H1 (cell line): ENCODE data around the gene KCNK4. TPM values are rescaled to one million over a fixed set of nuclear protein-coding genes. Genes with fewer than 3 reads are reported as not detected.

Experiments
- CTCF ChIA-PET: fragments of 300-600 bp; sonication (Branson Sonifier 250); formaldehyde crosslinking; loops from one replicate; lab custom pipeline; 2021; ENCODE audit not compliant: partially characterized antibody; lab: Charles Lee
- POLR2A ChIA-PET: fragments of 300-600 bp; sonication (Branson Sonifier 250); formaldehyde crosslinking; loops from one replicate; lab custom pipeline; 2021; ENCODE audit warnings: inconsistent platforms; ENCODE audit not compliant: partially characterized antibody; lab: Charles Lee
- DNase-seq, 2 experiments: peaks; one replicate each; pipeline versions ENCODE4 v3.0.0 to v3.0.0-alpha.2; 2010 to 2022; ENCODE audit warnings: low spot score in 2 of 2, low read depth in 1 of 2, mixed read lengths in 1 of 2
- FAIRE-seq: peaks from 2 replicates; lab custom pipeline; 2011; peaks lifted over from hg19 to GRCh38; lab: Jason Lieb, UNC
- H2AFZ ChIP-seq: 2 replicates; pipeline ENCODE4 v1.8.1; 2012; ENCODE audit warnings: low read length, inconsistent platforms
- H2AK5ac ChIP-seq: 2 replicates; pipeline ENCODE4 v1.6.1; 2013; ENCODE audit warnings: low read depth, low read length
- H2BK120ac ChIP-seq: replicated peaks from 2 replicates; pipeline ENCODE3; 2013; ENCODE audit warnings: low read depth, low read length, inconsistent platforms
- H2BK12ac ChIP-seq: 2 replicates; pipeline ENCODE4 v1.6.1; 2013; ENCODE audit warnings: low read depth, low read length
- H2BK15ac ChIP-seq: 2 replicates; pipeline ENCODE4 v1.6.1; 2013; ENCODE audit warnings: low read length
- H2BK20ac ChIP-seq: 2 replicates; pipeline ENCODE4 v1.6.1; 2013; ENCODE audit warnings: low read length
- H2BK5ac ChIP-seq: 2 replicates; pipeline ENCODE4 v1.6.1; 2013; ENCODE audit warnings: low read depth, low read length
- H3K14ac ChIP-seq: 2 replicates; pipeline ENCODE4 v1.6.1; 2013; ENCODE audit warnings: inconsistent platforms; ENCODE audit not compliant: insufficient read length
- H3K18ac ChIP-seq: 2 replicates; pipeline ENCODE4 v1.6.1; 2013; ENCODE audit warnings: low read length; ENCODE audit errors: extremely low read depth
- H3K23ac ChIP-seq: 2 replicates; pipeline ENCODE4 v1.6.1; 2013; ENCODE audit warnings: inconsistent platforms; ENCODE audit not compliant: insufficient read length
- H3K23me2 ChIP-seq: 2 replicates; pipeline ENCODE4 v1.6.1; 2013; ENCODE audit warnings: low read depth, low read length
- H3K27ac ChIP-seq: 2 replicates; pipeline ENCODE4 v1.6.1; 2011; ENCODE audit warnings: low read depth, low read length, inconsistent platforms
- H3K27me3 ChIP-seq, 4 experiments: replicated peaks in 1 of 4; 1 replicate in 1 of 4; 2 replicates in 3 of 4; pipeline versions ENCODE4 v1.6.1 to v1.8.1; 2011 to 2013; ENCODE audit warnings: low read length in 3 of 4, mild to moderate bottlenecking in 3 of 4, inconsistent platforms in 2 of 4, mixed read lengths in 2 of 4, moderate library complexity in 1 of 4; ENCODE audit not compliant: control insufficient read depth in 3 of 4, insufficient read depth in 3 of 4; ENCODE audit errors: extremely low read depth in 1 of 4
- H3K36me3 ChIP-seq, 4 experiments: 2 replicates each; pipeline versions ENCODE4 v1.6.1 to v1.8.1; 2011 to 2013; ENCODE audit warnings: mild to moderate bottlenecking in 4 of 4, low read length in 3 of 4, moderate library complexity in 2 of 4, control low read depth in 1 of 4, inconsistent platforms in 1 of 4; ENCODE audit not compliant: insufficient read depth in 4 of 4, control insufficient read depth in 2 of 4
- H3K4ac ChIP-seq: replicated peaks from 2 replicates; pipeline ENCODE3; 2013; ENCODE audit warnings: low read length, low read depth, mixed read lengths, inconsistent platforms; ENCODE audit not compliant: insufficient read length
- H3K4me1 ChIP-seq, 4 experiments: replicated peaks in 1 of 4; 1 replicate in 1 of 4; 2 replicates in 3 of 4; pipeline versions ENCODE4 v1.6.1 to v1.8.1; 2011 to 2013; ENCODE audit warnings: low read length in 3 of 4, inconsistent platforms in 2 of 4, mixed read lengths in 1 of 4; ENCODE audit not compliant: insufficient read depth in 4 of 4, control insufficient read depth in 3 of 4
- H3K4me2 ChIP-seq, 2 experiments: 2 replicates each; pipeline versions ENCODE4 v1.6.1 to v1.8.1; 2011 to 2013; ENCODE audit warnings: low read depth in 2 of 2, low read length in 2 of 2, control low read depth in 1 of 2, inconsistent platforms in 1 of 2, mild to moderate bottlenecking in 1 of 2; ENCODE audit not compliant: insufficient read depth in 1 of 2
- H3K4me3 ChIP-seq, 4 experiments: fragments of 200-600, 300-600 bp in 1 of 4; sonication (generic), shearing (Covaris generic), sonication (Bioruptor Twin) in 1 of 4; 2 replicates each; pipeline versions ENCODE4 v1.5.1 to v1.8.1; 2011 to 2016; ENCODE audit warnings: low read length in 4 of 4, low read depth in 3 of 4, control low read depth in 2 of 4, inconsistent platforms in 2 of 4, mild to moderate bottlenecking in 2 of 4, mixed read lengths in 1 of 4, moderate library complexity in 1 of 4; ENCODE audit not compliant: insufficient read depth in 2 of 4; ENCODE audit errors: extremely low read depth in 1 of 4
- H3K56ac ChIP-seq: replicated peaks from 2 replicates; pipeline ENCODE3; 2013; ENCODE audit warnings: low read depth, mild to moderate bottlenecking, mixed read lengths, low read length, inconsistent platforms; ENCODE audit not compliant: insufficient read length
- H3K79me1 ChIP-seq: 2 replicates; pipeline ENCODE4 v1.6.1; 2013; ENCODE audit warnings: low read depth, low read length, control low read depth
- H3K79me2 ChIP-seq, 2 experiments: 2 replicates each; pipeline versions ENCODE4 v1.6.1 to v1.8.1; 2012 to 2013; ENCODE audit warnings: low read length in 2 of 2, mild to moderate bottlenecking in 2 of 2, inconsistent platforms in 1 of 2; ENCODE audit not compliant: insufficient read depth in 2 of 2, control insufficient read depth in 1 of 2
- H3K9ac ChIP-seq, 4 experiments: replicated peaks in 1 of 4; 1 replicate in 1 of 4; 2 replicates in 3 of 4; pipeline versions ENCODE4 v1.6.1 to v1.8.1; 2011 to 2013; ENCODE audit warnings: low read depth in 3 of 4, low read length in 3 of 4, control low read depth in 2 of 4, mild to moderate bottlenecking in 2 of 4, moderate library complexity in 2 of 4, inconsistent platforms in 1 of 4; ENCODE audit errors: extremely low read depth in 1 of 4
- H3K9me3 ChIP-seq, 2 experiments: 2 replicates each; pipeline versions ENCODE4 v1.6.1 to v1.8.1; 2012 to 2013; ENCODE audit warnings: mild to moderate bottlenecking in 2 of 2, moderate library complexity in 2 of 2, control low read depth in 1 of 2, inconsistent platforms in 1 of 2, low read depth in 1 of 2, low read length in 1 of 2, mixed read lengths in 1 of 2; ENCODE audit not compliant: insufficient read depth in 2 of 2
- H4K20me1 ChIP-seq, 2 experiments: replicated peaks in 1 of 2; 2 replicates each; pipeline versions ENCODE3 to v1.8.1; 2011 to 2013; ENCODE audit warnings: inconsistent platforms in 2 of 2, low read length in 2 of 2, mild to moderate bottlenecking in 1 of 2; ENCODE audit not compliant: insufficient read depth in 2 of 2, control insufficient read depth in 1 of 2
- H4K5ac ChIP-seq: 2 replicates; pipeline ENCODE4 v1.6.1; 2013; ENCODE audit warnings: low read length, low read depth, mixed read lengths, inconsistent platforms; ENCODE audit not compliant: insufficient read length
- H4K8ac ChIP-seq: 2 replicates; pipeline ENCODE4 v1.8.0; 2013; ENCODE audit warnings: mild to moderate bottlenecking, moderate library complexity, low read length, inconsistent platforms; ENCODE audit not compliant: insufficient read depth; ENCODE audit errors: extremely low read depth
- H4K91ac ChIP-seq: replicated peaks from 2 replicates; pipeline ENCODE3; 2013; ENCODE audit warnings: low read length, mixed read lengths, inconsistent platforms; ENCODE audit not compliant: insufficient read length
- CBX8 ChIP-seq: fragments of 300-800, 300-1000 bp; sonication (generic); IDR thresholded peaks from 2 replicates; pipeline ENCODE4 v1.7.1; 2016; ENCODE audit warnings: low read depth, low read length, borderline replicate concordance
- HDAC6 ChIP-seq: IDR thresholded peaks from one replicate; pipeline ENCODE4 v1.7.1; 2012; ENCODE audit warnings: low read depth, mild to moderate bottlenecking, inconsistent platforms, low read length, moderate library complexity
- KDM5A ChIP-seq: fragments of 200-600 bp; IDR thresholded peaks from 2 replicates; pipeline ENCODE4 v1.7.1; 2012; ENCODE audit warnings: mild to moderate bottlenecking, low read length, inconsistent platforms, mixed read lengths
- MAFK ChIP-seq: IDR thresholded peaks from 2 replicates; pipeline ENCODE4 v1.6.1; 2012; ENCODE audit warnings: low read depth, mild to moderate bottlenecking, improper control_type of control experiment, low read length
- MAX ChIP-seq: IDR thresholded peaks from 2 replicates; pipeline ENCODE4 v1.6.1; 2012; ENCODE audit warnings: inconsistent platforms
- SP1 ChIP-seq: IDR thresholded peaks from 2 replicates; pipeline ENCODE4 v1.6.1; 2011; ENCODE audit warnings: low read depth, low read length
- WGBS, 2 experiments: shearing (Covaris generic) in 1 of 2; methylation state at CpG; one replicate each; pipeline versions ENCODE4 v1.1.6 to v1.1.7; 2013 to 2015; ENCODE audit warnings: low lambda C conversion rate in 2 of 2, mixed read lengths in 2 of 2, inconsistent platforms in 1 of 2, low coverage in 1 of 2, missing lambda C conversion rate in 1 of 2; ENCODE audit not compliant: insufficient replicate concordance in 2 of 2, insufficient coverage in 1 of 2, insufficient read length in 1 of 2; ENCODE audit errors: extremely low coverage in 1 of 2, missing lambda C conversion rate in 1 of 2; 5-methylcytosine and 5-hydroxymethylcytosine counted together
- polyA plus RNA-seq, 7 experiments: library from polyadenylated mRNA; depleted of rRNA in 3 of 7; stranded (reverse) in 5 of 7; unstranded in 2 of 7; fragments of >200 nt in 5 of 7; fragments of 200-250 nt in 2 of 7; gene quantifications; 1 replicate in 5 of 7; 2 replicates in 1 of 7; 4 replicates in 1 of 7; pipeline versions ENCODE4 v1.2.1 to v1.2.3, GENCODE V29; 2011 to 2013; ENCODE audit warnings: missing spikeins in 2 of 7, mixed read lengths in 2 of 7
- total RNA-seq: library from RNA; stranded (reverse); fragmentation: NEBNext Ultra II Directional; extraction: Animal tissue kit (Norgen Biotek cat#: 25700); gene quantifications from 2 replicates; pipeline ENCODE4 v1.2.1, GENCODE V29; 2021

Gene KCNK4
- total and polyA plus RNA-seq, 2 of the 8 experiments (the other 6 are each of a cell fraction or from before 2014, with no cell fraction given), result 0.19 TPM; not detected in 1

- Histone ChIP-seq H3K79me2 (peaks cover 0 to 14% of the 10 kb centered on the region in 2 experiments; a peak in 1 of 4 replicates), H2BK12ac (no peak overlapping the region), H2BK15ac (no peak overlapping the region), H3K27me3 (no peaks in the 10 kb centered on the region), H3K23ac (no peak overlapping the region), H2AFZ (no peak overlapping the region), H4K5ac (no peak overlapping the region), H3K4me2 (no peak overlapping the region), H2BK5ac (no peak overlapping the region), H3K4me1 (peaks cover 1 to 13% (median 7%) of the 10 kb centered on the region in 4 experiments; a peak in 6 of 7 replicates), H4K8ac (no peak overlapping the region), H3K79me1 (peaks cover 6% of the 10 kb centered on the region; the same call in 1 of the 2 replicates), H2BK120ac (no peak overlapping the region), H3K4me3 (no peak overlapping the region), H3K4ac (no peak overlapping the region), H3K9me3 (no peaks in the 10 kb centered on the region), H3K14ac (no peak overlapping the region), H2AK5ac (no peak overlapping the region), H4K20me1 (peaks cover 0 to 3% of the 10 kb centered on the region in 2 experiments), H3K9ac (no peak overlapping the region), H3K27ac (no peak overlapping the region), H3K23me2 (peaks cover 5% of the 10 kb centered on the region; the same call in 1 of the 2 replicates), H2BK20ac (no peak overlapping the region), H3K18ac (no peak overlapping the region), H3K56ac (no peak overlapping the region), H4K91ac (no peak overlapping the region), H3K36me3 (peaks cover 0 to 19% (median 3%) of the 10 kb centered on the region in 4 experiments; a peak in 6 of 8 replicates)
- FAIRE-seq (no peak), DNase-seq (no peak)
- POLR2A ChIA-PET, result interaction anchor here (0.6 to 2.6 kb wide), 2 partner anchors 10 to 11 kb away, joined by 3 to 12 read pairs; no protein-coding TSS in a partner anchor
- no peak for TF ChIP-seq HDAC6
- TF ChIP-seq CBX8, result no peak
- no peak for TF ChIP-seq SP1
- no peak for TF ChIP-seq KDM5A
- TF ChIP-seq MAX, result no peak
- TF ChIP-seq MAFK, result no peak
- 84% methylated on average over 5 of the region's 5 CpGs; no CpG with 5 or more reads in 1 of the 2 experiments for WGBS, 2 experiments
- CTCF ChIA-PET, result interaction anchor here (1.8 to 20.8 kb wide), 3 partner anchors 11 to 19 kb away, joined by 4 to 614 read pairs (median 20); partner anchors contain the start of gene CCDC88B
Observed at GRCh38 chr11:64321026-64321425, 29.9 kb downstream of the KCNK4 start.
